Measurements from ENCODE around the gene ACP2. TPM values are rescaled to one million over a fixed set of nuclear protein-coding genes. Genes with fewer than 3 reads are reported as not detected.

ACP2 gene
- total and polyA plus RNA-seq, 4 donors, result 40.6 to 74.7 (median 60.8) TPM

GRCh38 chr11:47257177-47257516, 8.5 kb upstream of the ACP2 start:
- Histone ChIP-seq H3K4me1 (ENCODE audit: control insufficient read depth in 5 of 5, insufficient read depth in 5 of 5, low read length in 5 of 5) (peaks cover 4 to 47% (median 24%) of the 10 kb centered on the region in 5 donors), H3K9ac (ENCODE audit: insufficient read depth in 1 of 2, low read length in 2 of 2) (no peak overlapping the region), H3K36me3 (ENCODE audit: control insufficient read depth in 4 of 4, insufficient read depth in 4 of 4, low read length in 4 of 4) (peaks cover 0 to 10% (median 1%) of the 10 kb centered on the region in 4 donors), H3K27ac (ENCODE audit: low read depth in 1 of 2, low read length in 1 of 2) (peak overlapping the region; percentile 29 to 76), H3K27me3 (ENCODE audit: control insufficient read depth in 3 of 3, insufficient read depth in 3 of 3, low read length in 2 of 3) (no peaks in the 10 kb centered on the region), H3K9me3 (ENCODE audit: control insufficient read depth in 4 of 4, insufficient read depth in 3 of 4, low read length in 3 of 4) (no peaks in the 10 kb centered on the region), H3K4me3 (no peak overlapping the region)
- TF ChIP-seq, protein P1, sequence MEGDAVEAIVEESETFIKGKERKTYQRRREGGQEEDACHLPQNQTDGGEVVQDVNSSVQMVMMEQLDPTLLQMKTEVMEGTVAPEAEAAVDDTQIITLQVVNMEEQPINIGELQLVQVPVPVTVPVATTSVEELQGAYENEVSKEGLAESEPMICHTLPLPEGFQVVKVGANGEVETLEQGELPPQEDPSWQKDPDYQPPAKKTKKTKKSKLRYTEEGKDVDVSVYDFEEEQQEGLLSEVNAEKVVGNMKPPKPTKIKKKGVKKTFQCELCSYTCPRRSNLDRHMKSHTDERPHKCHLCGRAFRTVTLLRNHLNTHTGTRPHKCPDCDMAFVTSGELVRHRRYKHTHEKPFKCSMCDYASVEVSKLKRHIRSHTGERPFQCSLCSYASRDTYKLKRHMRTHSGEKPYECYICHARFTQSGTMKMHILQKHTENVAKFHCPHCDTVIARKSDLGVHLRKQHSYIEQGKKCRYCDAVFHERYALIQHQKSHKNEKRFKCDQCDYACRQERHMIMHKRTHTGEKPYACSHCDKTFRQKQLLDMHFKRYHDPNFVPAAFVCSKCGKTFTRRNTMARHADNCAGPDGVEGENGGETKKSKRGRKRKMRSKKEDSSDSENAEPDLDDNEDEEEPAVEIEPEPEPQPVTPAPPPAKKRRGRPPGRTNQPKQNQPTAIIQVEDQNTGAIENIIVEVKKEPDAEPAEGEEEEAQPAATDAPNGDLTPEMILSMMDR (IDR thresholded peaks at IDR 0.05; ENCODE audit: control extremely low read depth, extremely low read depth), result no peak
- ATAC-seq (ENCODE audit: insufficient read depth, low FRiP score) (no peak), DNase-seq (no peak)
- 40 to 68% methylated on average over 2 of the region's 2 CpGs for WGBS, 2 donors

DNA sequence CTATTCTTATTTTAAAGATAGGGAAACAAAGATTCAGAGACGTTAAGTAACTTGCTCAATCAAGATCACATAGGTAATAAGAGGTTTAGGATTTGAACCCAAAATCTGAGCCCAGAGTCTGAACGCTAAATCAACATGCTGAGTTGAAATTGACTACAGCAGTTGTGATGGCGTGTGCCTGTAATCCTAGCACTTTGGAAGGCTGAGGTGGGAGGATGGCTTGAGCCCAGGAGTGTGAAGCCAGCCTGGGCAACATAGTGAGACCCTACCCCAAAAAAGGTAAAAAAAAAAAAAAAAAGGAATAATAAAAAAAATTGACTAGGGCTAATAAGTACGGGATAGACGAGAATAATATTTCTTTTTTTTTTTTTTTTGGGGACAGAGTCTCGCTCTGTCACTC, 7.8 kb upstream of the ACP2 start:
- Histone ChIP-seq H3K27ac (ENCODE audit: low read depth in 1 of 2, low read length in 1 of 2) (no peak overlapping the region), H3K4me3 (no peak overlapping the region), H3K27me3 (ENCODE audit: control insufficient read depth in 3 of 3, insufficient read depth in 3 of 3, low read length in 2 of 3) (no peaks in the 10 kb centered on the region), H3K4me1 (ENCODE audit: control insufficient read depth in 5 of 5, insufficient read depth in 5 of 5, low read length in 5 of 5) (peaks cover 4 to 47% (median 24%) of the 10 kb centered on the region in 5 donors), H3K36me3 (ENCODE audit: control insufficient read depth in 4 of 4, insufficient read depth in 4 of 4, low read length in 4 of 4) (peaks cover 0 to 8% (median 1%) of the 10 kb centered on the region in 4 donors), H3K9ac (ENCODE audit: insufficient read depth in 1 of 2, low read length in 2 of 2) (no peak overlapping the region), H3K9me3 (ENCODE audit: control insufficient read depth in 4 of 4, insufficient read depth in 3 of 4, low read length in 3 of 4) (no peaks in the 10 kb centered on the region)
- ATAC-seq (ENCODE audit: insufficient read depth, low FRiP score) (no peak), DNase-seq (no peak)
- TF ChIP-seq, protein P1 (IDR thresholded peaks at IDR 0.05; ENCODE audit: control extremely low read depth, extremely low read depth), result no peak
- WGBS, 2 donors, result 86 to 87% methylated on average over 6 of the region's 6 CpGs

DNA sequence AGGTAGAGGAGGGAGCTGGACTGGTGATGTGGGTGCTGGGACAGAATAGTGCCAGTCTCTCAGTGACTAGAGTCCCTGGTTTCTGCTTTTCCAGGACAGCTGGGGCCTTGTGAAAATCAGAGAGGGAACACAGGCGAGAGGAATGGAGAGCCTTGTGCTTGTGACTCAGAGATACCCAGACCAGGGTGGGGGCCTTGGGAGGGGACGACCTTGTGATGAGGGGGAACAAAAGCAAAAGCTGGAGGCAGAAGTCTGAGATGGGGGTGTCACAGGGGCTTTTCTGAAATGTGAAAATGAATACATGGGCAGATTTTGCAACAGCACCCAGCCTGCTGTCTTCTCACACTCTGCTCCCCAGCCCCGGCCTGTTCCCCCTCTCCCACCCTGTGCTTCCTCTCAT, 5.8 kb upstream of the ACP2 start:
- no peak overlapping the region for H3K9ac ChIP-seq (ENCODE audit: insufficient read depth in 1 of 2, low read length in 2 of 2)
- no peak overlapping the region for H3K4me3 ChIP-seq
- DNase-seq, result no peak

More for the DNA sequence above, 5.8 kb upstream of the ACP2 start:
- H3K4me1 ChIP-seq (ENCODE audit: control insufficient read depth in 5 of 5, insufficient read depth in 5 of 5, low read length in 5 of 5), result peaks cover 6 to 46% (median 25%) of the 10 kb centered on the region in 5 donors
- TF ChIP-seq, protein P1 (IDR thresholded peaks at IDR 0.05; ENCODE audit: control extremely low read depth, extremely low read depth), result no peak
- peaks cover 0 to 4% (median 2%) of the 10 kb centered on the region in 4 donors for H3K36me3 ChIP-seq (ENCODE audit: control insufficient read depth in 4 of 4, insufficient read depth in 4 of 4, low read length in 4 of 4)
- H3K27ac ChIP-seq (ENCODE audit: low read depth in 1 of 2, low read length in 1 of 2), result peak overlapping the region in 1 of 2 donors; percentile 55
- ATAC-seq (ENCODE audit: insufficient read depth, low FRiP score), result no peak
- no peaks in the 10 kb centered on the region for H3K9me3 ChIP-seq (ENCODE audit: control insufficient read depth in 4 of 4, insufficient read depth in 3 of 4, low read length in 3 of 4)
- H3K27me3 ChIP-seq (ENCODE audit: control insufficient read depth in 3 of 3, insufficient read depth in 3 of 3, low read length in 2 of 3), result no peaks in the 10 kb centered on the region
- WGBS, 2 donors, result 28 to 31% methylated on average over 3 of the region's 3 CpGs

All from lung (tissue), 12 donors.